ENCODE measurements around the gene C2orf15. TPM values are rescaled to one million over a fixed set of nuclear protein-coding genes. Genes with fewer than 3 reads are reported as not detected.
A peak's percentile ranks its signal among the peaks of the same experiment; 100 is the strongest.

The C2orf15 gene
- total RNA-seq: 1.1 TPM
- long read RNA-seq, partial matches to known transcripts: 0 of 1 reads
- long read RNA-seq, other reads (novel, unspliced or antisense): 0 of 1 reads

- intact Hi-C loops (cut with DNase I): no loop called here
Observed at GRCh38 chr2:99141110-99142108, at the start of gene C2orf15. Gene C2orf15, plus strand, starts transcription at chr2:99141707. Its CDS starts 8,852 bp downstream, at chr2:99150559.

GRCh38 chr2:99096728-99097127 lies 44.8 kb upstream of the C2orf15 start:
- Histone ChIP-seq H3K36me3 (no peaks in the 10 kb centered on the region), H3K4me3 (no peak overlapping the region), H3K4me1 (no peaks in the 10 kb centered on the region), H3K27ac (no peak overlapping the region), H3K9me3 (no peaks in the 10 kb centered on the region), H3K27me3 (no peaks in the 10 kb centered on the region)
- TF ChIP-seq CTCF (IDR thresholded peaks at IDR 0.05): no peak
- no peak for ATAC-seq
- intact Hi-C loops (cut with DNase I): no loop called here
- DNase-seq: no peak

More at GRCh38 chr2:99141110-99142108, at the start of gene C2orf15:
- peak; percentile 98 for ATAC-seq
- no peak for TF ChIP-seq CTCF (IDR thresholded peaks at IDR 0.05)
- peak within 1 kb of the TSS; percentile 79 for H3K4me3 ChIP-seq
- no peaks in the 10 kb centered on the region for H3K36me3 ChIP-seq
- peak within 1 kb of the TSS; percentile 83 for H3K27ac ChIP-seq
- H3K9me3 ChIP-seq: no peaks in the 10 kb centered on the region
- H3K4me1 ChIP-seq: peaks cover 16% of the 10 kb centered on the region
- DNase-seq: peak; percentile 98
- no peaks in the 10 kb centered on the region for H3K27me3 ChIP-seq

- Histone ChIP-seq H3K4me3 (no peak overlapping the region), H3K27ac (no peak overlapping the region), H3K27me3 (no peaks in the 10 kb centered on the region), H3K4me1 (no peaks in the 10 kb centered on the region), H3K9me3 (no peaks in the 10 kb centered on the region), H3K36me3 (no peaks in the 10 kb centered on the region)
- DNase-seq (no peak), ATAC-seq (peak; percentile 81)
- TF ChIP-seq CTCF (IDR thresholded peaks at IDR 0.05): no peak
- intact Hi-C loops (cut with DNase I): no loop called here
Observed at GRCh38 chr2:99101697-99102096, 39.8 kb upstream of the C2orf15 start.

- intact Hi-C loops (cut with DNase I): no loop called here
- ATAC-seq (no peak), DNase-seq (no peak)
- Histone ChIP-seq H3K27me3 (no peaks in the 10 kb centered on the region), H3K4me1 (no peaks in the 10 kb centered on the region), H3K27ac (no peak overlapping the region), H3K4me3 (no peak overlapping the region), H3K9me3 (no peaks in the 10 kb centered on the region), H3K36me3 (no peaks in the 10 kb centered on the region)
- no peak for TF ChIP-seq CTCF (IDR thresholded peaks at IDR 0.05)
Observed at GRCh38 chr2:99104006-99104405, 37.5 kb upstream of the C2orf15 start.

GRCh38 chr2:99106913-99107312 lies 34.6 kb upstream of the C2orf15 start:
- H3K36me3 ChIP-seq: no peaks in the 10 kb centered on the region
- intact Hi-C loops (cut with DNase I): no loop called here
- no peak for TF ChIP-seq CTCF (IDR thresholded peaks at IDR 0.05)

More at GRCh38 chr2:99106913-99107312, 34.6 kb upstream of the C2orf15 start:
- DNase-seq (no peak), ATAC-seq (no peak)
- H3K27me3 ChIP-seq: no peaks in the 10 kb centered on the region
- H3K4me1 ChIP-seq: no peaks in the 10 kb centered on the region
- H3K9me3 ChIP-seq: no peaks in the 10 kb centered on the region
- no peak overlapping the region for H3K4me3 ChIP-seq
- no peak overlapping the region for H3K27ac ChIP-seq
